HG03280 (cell line): Measurements from ENCODE around the gene ALG9.

ENCODE experiments used
- ATAC-seq: cut with Tn5 transposase; IDR thresholded peaks from one replicate; pipeline ENCODE4 v1.9.1; 2021; ENCODE audit warnings: mild to moderate bottlenecking, moderate library complexity; ENCODE audit not compliant: unreplicated experiment

The ALG9 gene

GRCh38 chr11:111736621-111737443 lies 134.5 kb downstream of the ALG9 start:
- ATAC-seq = no peak
